ENCODE results near the gene RTP5. TPM values are rescaled to one million over a fixed set of nuclear protein-coding genes. Genes with fewer than 3 reads are reported as not detected.

The RTP5 gene
- total and polyA plus RNA-seq, 2 of the 8 experiments (the other 6 are each of a cell fraction or from before 2014, with no cell fraction given): not detected

DNA sequence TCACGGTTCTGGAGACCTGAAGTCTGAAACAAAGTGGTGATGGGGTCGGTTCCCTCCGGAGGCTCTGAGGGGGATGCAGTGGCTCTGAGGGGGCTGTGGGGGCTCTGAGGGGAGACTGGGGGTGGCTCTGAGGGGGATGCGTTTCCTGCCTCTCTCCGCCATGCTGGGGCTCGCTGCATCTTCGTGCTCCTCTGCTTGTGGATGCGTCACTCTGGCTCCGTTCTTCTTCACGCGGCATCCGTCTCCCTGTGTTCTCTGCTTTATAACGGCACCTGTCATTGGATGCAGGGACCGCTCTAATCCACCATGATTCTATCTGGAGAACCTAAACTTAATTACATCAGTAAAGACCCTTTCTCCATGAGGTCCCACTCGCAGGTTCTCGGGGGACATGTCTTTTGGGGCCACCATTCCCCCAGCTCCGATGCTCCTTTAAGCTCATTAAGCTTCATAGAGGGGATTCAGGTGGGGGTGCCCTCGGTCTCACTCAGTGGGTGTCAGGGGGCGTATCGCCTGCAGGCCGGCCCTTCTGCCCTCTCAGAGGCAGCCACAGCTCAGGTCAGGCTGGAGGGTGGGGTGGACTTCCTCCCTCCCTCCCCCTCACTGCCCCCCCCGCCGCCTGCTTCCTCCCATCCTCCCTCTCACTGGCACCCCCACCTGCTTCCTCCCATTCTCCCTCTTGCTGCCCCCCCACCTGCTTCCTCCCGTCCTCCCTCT, 18.4 kb downstream of the RTP5 start (continued):
- TF ChIP-seq RAD21 (IDR thresholded peaks at IDR 0.05 in 1 of 2, conservative IDR thresholded peaks at IDR 0.05 in 1 of 2; ENCODE audit: low read depth in 2 of 2, low read length in 2 of 2) (no peak), FOSL1 (IDR thresholded peaks at IDR 0.05; ENCODE audit: insufficient read depth, low read depth, low read length) (no peak), CTBP2 (IDR thresholded peaks at IDR 0.05; ENCODE audit: borderline replicate concordance, insufficient read depth, insufficient read length, low read length) (no peak)
- TF ChIP-seq, protein P1, sequence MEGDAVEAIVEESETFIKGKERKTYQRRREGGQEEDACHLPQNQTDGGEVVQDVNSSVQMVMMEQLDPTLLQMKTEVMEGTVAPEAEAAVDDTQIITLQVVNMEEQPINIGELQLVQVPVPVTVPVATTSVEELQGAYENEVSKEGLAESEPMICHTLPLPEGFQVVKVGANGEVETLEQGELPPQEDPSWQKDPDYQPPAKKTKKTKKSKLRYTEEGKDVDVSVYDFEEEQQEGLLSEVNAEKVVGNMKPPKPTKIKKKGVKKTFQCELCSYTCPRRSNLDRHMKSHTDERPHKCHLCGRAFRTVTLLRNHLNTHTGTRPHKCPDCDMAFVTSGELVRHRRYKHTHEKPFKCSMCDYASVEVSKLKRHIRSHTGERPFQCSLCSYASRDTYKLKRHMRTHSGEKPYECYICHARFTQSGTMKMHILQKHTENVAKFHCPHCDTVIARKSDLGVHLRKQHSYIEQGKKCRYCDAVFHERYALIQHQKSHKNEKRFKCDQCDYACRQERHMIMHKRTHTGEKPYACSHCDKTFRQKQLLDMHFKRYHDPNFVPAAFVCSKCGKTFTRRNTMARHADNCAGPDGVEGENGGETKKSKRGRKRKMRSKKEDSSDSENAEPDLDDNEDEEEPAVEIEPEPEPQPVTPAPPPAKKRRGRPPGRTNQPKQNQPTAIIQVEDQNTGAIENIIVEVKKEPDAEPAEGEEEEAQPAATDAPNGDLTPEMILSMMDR (IDR thresholded peaks at IDR 0.05; ENCODE audit: control extremely low read depth in 1 of 3, insufficient read depth in 1 of 3, low read depth in 1 of 3, low read length in 3 of 3): no peak
